Upper lobe of right lung (tissue), 1 donor: ENCODE results near the gene PLBD2. TPM values are rescaled to one million over a fixed set of nuclear protein-coding genes. Genes with fewer than 3 reads are reported as not detected.

Experiments used
- ATAC-seq: fragments of 200-7000 bp; cut with Tn5 transposase; one replicate; pipeline ENCODE4 v1.9.1; 2020; ENCODE audit warnings: mild to moderate bottlenecking, moderate library complexity
- DNase-seq: peaks from one replicate; pipeline ENCODE4 v3.0.0-alpha.2; 2020
- H3K27ac ChIP-seq: fragments of 200-600 bp; one replicate; pipeline ENCODE4 v1.8.0; 2022
- H3K27me3 ChIP-seq: fragments of 200-600 bp; one replicate; pipeline ENCODE4 v1.8.0; 2022; ENCODE audit warnings: mild to moderate bottlenecking
- H3K36me3 ChIP-seq: fragments of 200-600 bp; one replicate; pipeline ENCODE4 v1.8.0; 2022
- H3K4me1 ChIP-seq: fragments of 200-600 bp; one replicate; pipeline ENCODE4 v1.8.0; 2022
- H3K4me3 ChIP-seq: fragments of 200-600 bp; one replicate; pipeline ENCODE4 v1.8.0; 2022; ENCODE audit warnings: mild to moderate bottlenecking
- H3K9me3 ChIP-seq: fragments of 200-600 bp; one replicate; pipeline ENCODE4 v1.8.0; 2022
- intact Hi-C: fragments of 100-400 bp; cut with DNase I; formaldehyde crosslinking; loops from one replicate; pipeline ENCODE4 v1.11.0; 2022
- total RNA-seq: library from RNA; stranded (reverse); fragmentation: NEBNext Ultra II Directional; extraction: Animal tissue kit (Norgen Biotek cat#: 25700); gene quantifications from one replicate; pipeline ENCODE4 v1.2.1, GENCODE V29; 2021
- TF ChIP-seq, protein P1 (sequence below): fragments of 200-600 bp; IDR thresholded peaks from one replicate; pipeline ENCODE4 v1.8.0; 2022; ENCODE audit warnings: antibody characterized with exemption
- donor health status: DM: no; HTN: yes; CAD: no; lungs with severe emphysema.

PLBD2 gene
- total RNA-seq, 1 donor from 2014 or later, result 41.0 TPM

DNA sequence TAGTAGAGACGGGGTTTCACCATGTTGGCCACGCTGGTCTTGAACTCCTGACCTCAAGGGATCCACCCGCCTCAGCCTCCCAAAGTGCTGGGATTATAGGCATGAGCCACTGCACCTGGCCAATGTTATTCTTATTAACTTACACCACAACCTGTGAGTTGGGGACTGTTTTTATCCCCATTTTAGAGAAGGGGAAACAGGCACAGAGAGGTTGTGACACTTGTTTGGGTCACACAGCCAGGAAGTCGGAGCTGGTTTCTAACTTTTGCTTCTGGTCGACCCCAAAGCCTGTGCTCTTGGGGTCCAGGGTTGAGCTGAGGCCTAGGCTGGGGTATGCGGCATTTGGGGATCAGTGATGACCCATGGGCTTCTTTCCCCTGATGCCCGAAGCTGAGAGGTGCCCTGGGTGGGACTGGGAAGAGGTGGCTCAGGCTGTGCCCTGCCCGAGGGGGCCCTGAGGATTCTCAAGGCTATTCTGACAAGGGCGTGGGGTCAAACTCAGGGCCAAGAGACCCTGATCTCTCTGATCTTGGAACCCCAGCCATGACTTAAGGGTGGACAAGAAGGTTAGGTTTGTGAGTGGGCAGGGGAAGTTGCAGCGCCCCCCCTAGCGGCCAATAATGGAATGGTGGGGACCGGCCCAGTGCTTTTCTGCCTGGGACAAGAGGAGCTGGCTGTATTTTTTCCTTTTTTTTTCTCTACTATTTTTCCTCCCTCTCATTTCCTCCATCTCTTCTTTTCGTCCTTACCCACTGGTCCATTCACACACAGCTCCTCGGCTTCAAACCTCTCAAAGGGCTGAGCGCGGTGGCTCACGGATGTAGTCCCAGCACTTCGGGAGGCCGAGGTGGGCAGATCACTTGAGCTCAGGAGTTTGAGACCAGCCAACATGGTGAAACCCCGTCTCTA, 66.8 kb downstream of the PLBD2 start:
- Histone ChIP-seq H3K9me3 (no peaks in the 10 kb centered on the region), H3K27me3 (no peaks in the 10 kb centered on the region), H3K4me3 (no peak overlapping the region), H3K36me3 (no peaks in the 10 kb centered on the region), H3K27ac (no peak overlapping the region), H3K4me1 (peaks cover 15% of the 10 kb centered on the region)
- intact Hi-C loops, result loop anchor here (10.0 kb wide), 1 partner anchor 230 kb away; no protein-coding TSS in a partner anchor
- DNase-seq (peak; percentile 80), ATAC-seq (peak; percentile 67)
- TF ChIP-seq, protein P1, sequence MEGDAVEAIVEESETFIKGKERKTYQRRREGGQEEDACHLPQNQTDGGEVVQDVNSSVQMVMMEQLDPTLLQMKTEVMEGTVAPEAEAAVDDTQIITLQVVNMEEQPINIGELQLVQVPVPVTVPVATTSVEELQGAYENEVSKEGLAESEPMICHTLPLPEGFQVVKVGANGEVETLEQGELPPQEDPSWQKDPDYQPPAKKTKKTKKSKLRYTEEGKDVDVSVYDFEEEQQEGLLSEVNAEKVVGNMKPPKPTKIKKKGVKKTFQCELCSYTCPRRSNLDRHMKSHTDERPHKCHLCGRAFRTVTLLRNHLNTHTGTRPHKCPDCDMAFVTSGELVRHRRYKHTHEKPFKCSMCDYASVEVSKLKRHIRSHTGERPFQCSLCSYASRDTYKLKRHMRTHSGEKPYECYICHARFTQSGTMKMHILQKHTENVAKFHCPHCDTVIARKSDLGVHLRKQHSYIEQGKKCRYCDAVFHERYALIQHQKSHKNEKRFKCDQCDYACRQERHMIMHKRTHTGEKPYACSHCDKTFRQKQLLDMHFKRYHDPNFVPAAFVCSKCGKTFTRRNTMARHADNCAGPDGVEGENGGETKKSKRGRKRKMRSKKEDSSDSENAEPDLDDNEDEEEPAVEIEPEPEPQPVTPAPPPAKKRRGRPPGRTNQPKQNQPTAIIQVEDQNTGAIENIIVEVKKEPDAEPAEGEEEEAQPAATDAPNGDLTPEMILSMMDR, result peak; percentile 86

- TF ChIP-seq, protein P1, result no peak
- DNase-seq (no peak), ATAC-seq (no peak)
These were observed 67.6 kb downstream of the PLBD2 start for GRCh38 chr12:113425960-113426453.

GRCh38 chr12:113427882-113428281, 69.5 kb downstream of the PLBD2 start:
- H3K9me3 ChIP-seq, result no peaks in the 10 kb centered on the region
- no peak overlapping the region for H3K27ac ChIP-seq
- intact Hi-C loops, result loop anchor here (10.0 kb wide), 1 partner anchor 233 kb away; no protein-coding TSS in a partner anchor
- TF ChIP-seq, protein P1, result no peak
- no peaks in the 10 kb centered on the region for H3K27me3 ChIP-seq
- H3K4me3 ChIP-seq, result no peak overlapping the region
- ATAC-seq (no peak), DNase-seq (no peak)
- peaks cover 6% of the 10 kb centered on the region for H3K4me1 ChIP-seq
- H3K36me3 ChIP-seq, result no peaks in the 10 kb centered on the region

More at GRCh38 chr12:113425960-113426453, 67.6 kb downstream of the PLBD2 start:
- Histone ChIP-seq H3K36me3 (no peaks in the 10 kb centered on the region), H3K4me3 (no peak overlapping the region), H3K27ac (no peak overlapping the region), H3K27me3 (no peaks in the 10 kb centered on the region), H3K4me1 (peaks cover 15% of the 10 kb centered on the region), H3K9me3 (no peaks in the 10 kb centered on the region)
- intact Hi-C loops, result loop anchor here (10.0 kb wide), 1 partner anchor 231 kb away; no protein-coding TSS in a partner anchor

GRCh38 chr12:113428482-113428881, 70.1 kb downstream of the PLBD2 start:
- H3K36me3 ChIP-seq, result no peaks in the 10 kb centered on the region
- H3K4me1 ChIP-seq, result peaks cover 3% of the 10 kb centered on the region
- H3K27me3 ChIP-seq, result no peaks in the 10 kb centered on the region
- DNase-seq, result no peak
- H3K27ac ChIP-seq, result no peak overlapping the region
- no peaks in the 10 kb centered on the region for H3K9me3 ChIP-seq
- intact Hi-C loops, result loop anchor here (10.0 kb wide), 1 partner anchor 234 kb away; no protein-coding TSS in a partner anchor
- TF ChIP-seq, protein P1, result no peak
- no peak overlapping the region for H3K4me3 ChIP-seq
- ATAC-seq, result no peak

- Histone ChIP-seq H3K4me1 (no peaks in the 10 kb centered on the region), H3K27me3 (no peaks in the 10 kb centered on the region), H3K27ac (no peak overlapping the region), H3K9me3 (no peaks in the 10 kb centered on the region), H3K36me3 (no peaks in the 10 kb centered on the region), H3K4me3 (no peak overlapping the region)
- no peak for DNase-seq
- intact Hi-C loops, result no loop called here
- no peak for ATAC-seq
- TF ChIP-seq, protein P1, result no peak
These were observed 74.6 kb downstream of the PLBD2 start for GRCh38 chr12:113432986-113433385.
